Measurements from ENCODE around the gene F2RL1.
"Not testable (repeated sequence)": the region's sequence is repeated elsewhere in the genome, so short reads cannot be mapped to it uniquely, and the experiment has no call there.

Gene F2RL1

DNA sequence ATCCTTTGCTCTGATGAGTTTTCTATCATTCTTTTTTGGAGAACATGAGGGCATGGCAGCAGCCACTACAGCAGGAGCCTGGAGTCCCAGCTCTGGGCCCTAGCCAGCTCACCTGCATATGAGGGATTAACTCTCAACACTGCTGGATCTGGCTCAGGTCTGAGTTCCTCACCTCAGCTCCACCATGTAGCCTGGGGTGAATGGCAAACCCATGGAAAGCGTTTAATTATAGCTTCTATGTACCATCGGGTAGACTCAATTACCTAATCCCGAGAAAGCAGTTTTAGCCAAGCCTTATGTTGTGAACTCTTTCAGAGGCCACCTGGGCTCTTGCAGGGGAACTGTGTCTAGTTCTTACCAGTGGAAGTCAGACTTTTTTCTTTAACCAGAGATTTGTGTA, 27.1 kb downstream of the F2RL1 start:
- FAIRE-seq (no peak), DNase-seq (ENCODE audit: extremely low spot score, insufficient read length, low read depth) (no peak)

DNA sequence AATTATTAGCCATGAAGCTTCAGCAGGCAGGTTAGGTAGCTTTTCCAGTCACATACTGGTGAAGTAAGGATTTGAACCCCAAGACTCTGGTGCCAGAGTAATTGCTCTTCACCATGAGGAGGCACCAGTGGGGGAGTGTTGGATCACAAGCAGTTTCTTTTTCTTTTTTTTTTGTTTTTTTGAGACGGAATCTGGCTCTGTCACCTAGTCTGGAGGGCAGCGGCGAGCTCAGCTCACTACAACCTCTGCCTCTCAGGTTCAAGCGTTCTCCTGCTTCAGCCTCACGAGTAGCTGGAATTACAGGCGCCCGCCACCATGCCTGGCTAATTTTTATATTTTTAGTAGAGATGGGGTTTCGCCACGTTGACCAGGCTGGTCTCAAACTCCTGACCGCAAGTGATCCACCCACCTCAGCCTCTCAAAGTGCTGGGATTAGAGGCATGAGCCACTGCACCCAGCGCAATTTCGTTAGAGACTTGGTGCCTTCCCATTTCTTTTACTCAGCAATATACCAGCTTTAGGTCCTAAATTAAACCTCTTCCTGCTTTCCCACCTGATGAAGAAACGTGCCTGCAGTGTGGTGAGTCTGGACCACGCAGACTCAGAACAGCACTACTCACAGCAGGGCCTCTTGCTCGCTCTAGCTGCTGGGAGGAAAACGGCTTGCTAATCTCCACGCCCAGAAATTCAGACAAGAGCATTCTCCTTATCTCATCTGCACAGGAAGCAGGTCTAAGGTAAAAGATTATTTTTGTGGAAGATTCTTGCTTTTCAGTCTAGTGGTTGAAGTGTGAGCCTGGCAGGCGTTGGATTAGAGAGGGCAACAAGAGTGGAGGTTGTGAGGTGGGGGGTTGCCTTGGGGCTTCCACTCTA, 30.8 kb downstream of the F2RL1 start, which contains the start of gene S100Z:
S100Z (plus strand) TSS at position 596 of the 873 bp plus-strand sequence. CDS start 25,346 bp downstream, outside the sequence.
- FAIRE-seq = no peak
- DNase-seq (ENCODE audit: extremely low spot score, insufficient read length, low read depth) = no peak

GRCh38 chr5:76850543-76851145, 31.8 kb downstream of the F2RL1 start:
- DNase-seq (ENCODE audit: extremely low spot score, insufficient read length, low read depth) (no peak), FAIRE-seq (no peak)

GRCh38 chr5:76851728-76852369, 33.0 kb downstream of the F2RL1 start:
- FAIRE-seq (no peak), DNase-seq (ENCODE audit: extremely low spot score, insufficient read length, low read depth) (no peak)

DNA sequence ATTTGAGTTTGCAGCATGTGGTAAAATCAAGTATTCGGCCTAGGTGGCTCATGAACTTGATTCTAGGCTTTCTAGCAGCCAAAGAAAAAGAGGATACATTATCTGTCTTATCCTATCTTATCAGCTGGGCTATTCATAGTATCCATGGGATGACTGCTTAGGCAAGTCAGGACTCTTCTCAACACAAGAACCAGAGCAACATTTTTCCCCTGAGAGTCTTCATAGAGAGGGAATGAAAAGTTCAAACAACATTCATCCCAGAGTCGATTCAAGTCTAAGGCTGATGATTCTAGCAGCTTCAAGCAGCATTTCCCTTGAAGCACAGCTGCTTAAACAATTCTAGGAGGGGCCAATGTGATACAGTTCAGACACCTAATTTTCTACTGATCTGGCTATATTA, 33.9 kb downstream of the F2RL1 start:
- no peak for DNase-seq (ENCODE audit: extremely low spot score, insufficient read length, low read depth)
- no peak for FAIRE-seq

GRCh38 chr5:76853741-76854140, 34.9 kb downstream of the F2RL1 start:
- DNase-seq (ENCODE audit: extremely low spot score, insufficient read length, low read depth); FAIRE-seq: not testable (repeated sequence)

GRCh38 chr5:76854644-76855043, 35.8 kb downstream of the F2RL1 start:
- FAIRE-seq (no peak), DNase-seq (ENCODE audit: extremely low spot score, insufficient read length, low read depth) (no peak)

GRCh38 chr5:76855501-76855900, 36.7 kb downstream of the F2RL1 start:
- not testable (repeated sequence) for FAIRE-seq; DNase-seq (ENCODE audit: extremely low spot score, insufficient read length, low read depth)

DNA sequence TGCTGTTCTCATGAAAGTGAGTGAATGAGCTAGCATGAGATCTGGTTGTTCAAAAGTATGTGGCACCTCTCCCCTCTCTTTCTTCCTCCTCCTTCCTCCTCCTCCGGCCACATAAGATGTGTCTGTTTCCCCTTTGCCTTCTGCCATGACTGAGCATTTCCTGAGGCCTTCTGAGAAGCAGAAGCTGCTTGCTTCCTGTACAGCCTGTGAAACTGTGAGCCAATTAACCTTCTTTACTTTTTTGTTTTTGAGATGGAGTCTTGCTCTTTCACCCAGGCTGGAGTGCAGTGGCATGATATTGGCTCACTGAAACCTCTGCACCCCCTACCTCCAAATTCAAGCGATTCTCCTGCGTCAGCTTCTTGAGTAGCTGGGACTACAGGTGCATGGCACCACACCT, 37.1 kb downstream of the F2RL1 start:
- peak; percentile 75 for FAIRE-seq
- no peak for DNase-seq (ENCODE audit: extremely low spot score, insufficient read length, low read depth)

- FAIRE-seq; DNase-seq (ENCODE audit: extremely low spot score, insufficient read length, low read depth): not testable (repeated sequence)
These were observed 38.0 kb downstream of the F2RL1 start for GRCh38 chr5:76856800-76857199.

DNA sequence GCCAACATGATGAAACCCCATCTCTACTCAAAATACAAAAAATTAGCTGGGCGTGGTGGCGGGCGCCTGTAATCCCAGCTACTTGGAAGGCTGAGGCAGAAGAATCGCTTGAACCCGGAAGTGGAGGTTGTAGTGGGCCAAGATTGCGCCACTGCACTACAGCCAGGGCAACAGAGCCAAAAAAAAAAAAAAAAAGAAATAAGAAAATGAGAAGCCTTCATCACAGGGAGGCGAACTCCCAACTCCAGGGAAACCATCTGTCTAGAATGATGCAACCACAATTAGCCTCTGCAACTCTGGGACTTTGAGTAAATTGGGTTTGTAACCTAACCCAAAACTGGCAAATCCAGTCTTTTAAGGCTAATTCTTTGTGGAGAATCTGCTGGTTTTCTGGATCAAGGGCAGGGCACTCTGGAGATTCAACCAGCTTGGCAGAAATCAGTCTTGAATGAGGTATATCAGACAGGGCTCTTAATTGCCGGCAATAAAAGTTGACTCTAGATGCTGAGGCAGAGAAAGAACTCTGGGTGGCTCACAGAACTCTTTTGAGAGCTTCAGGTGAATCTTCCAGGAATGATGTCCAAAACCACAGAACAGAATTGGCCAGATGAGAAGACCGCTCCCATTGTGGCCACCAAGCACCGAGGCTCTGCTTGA, 40.9 kb downstream of the F2RL1 start:
- FAIRE-seq (no peak), DNase-seq (ENCODE audit: extremely low spot score, insufficient read length, low read depth) (no peak)

DNA sequence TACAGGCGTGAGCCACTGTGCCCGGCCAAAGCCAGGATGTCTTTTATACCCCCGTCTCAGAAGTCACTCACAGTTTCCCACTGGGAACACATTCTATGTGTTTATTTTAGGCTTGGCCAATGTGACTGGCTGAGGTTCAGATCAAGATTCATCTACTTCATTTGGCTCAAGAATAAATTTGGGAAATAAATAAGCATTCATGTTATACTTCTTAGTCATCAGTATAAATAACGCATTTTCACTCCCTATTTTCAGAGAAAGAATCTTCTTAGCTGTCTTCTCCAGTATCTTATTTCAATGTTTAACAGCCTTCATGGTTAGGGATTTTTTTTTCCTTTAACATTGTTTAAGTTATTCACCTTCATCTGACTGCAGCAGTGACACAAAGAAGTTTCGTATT, 42.8 kb downstream of the F2RL1 start:
- FAIRE-seq (no peak), DNase-seq (ENCODE audit: extremely low spot score, insufficient read length, low read depth) (no peak)

- DNase-seq (ENCODE audit: extremely low spot score, insufficient read length, low read depth) = no peak
- no peak for FAIRE-seq
These were observed 44.2 kb downstream of the F2RL1 start for GRCh38 chr5:76863001-76863400.

DNA sequence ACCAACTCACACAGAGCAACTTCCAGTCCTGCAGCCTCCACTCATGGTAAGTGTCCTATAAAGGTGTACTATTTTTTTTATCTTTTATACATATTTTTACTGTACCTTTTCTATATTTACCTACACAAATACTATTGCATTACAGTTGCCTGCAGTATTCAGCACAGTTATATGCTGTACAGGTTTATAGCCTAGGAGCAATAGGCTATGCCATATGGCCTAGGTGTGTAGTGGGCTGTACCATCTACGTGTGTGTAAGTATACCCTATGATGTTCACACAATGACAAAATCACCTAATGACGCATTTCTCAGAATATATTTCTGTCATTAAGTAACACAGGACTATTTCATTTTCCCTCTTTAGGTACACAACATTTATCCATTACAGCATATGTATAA, 47.7 kb downstream of the F2RL1 start:
- FAIRE-seq = no peak

DNA sequence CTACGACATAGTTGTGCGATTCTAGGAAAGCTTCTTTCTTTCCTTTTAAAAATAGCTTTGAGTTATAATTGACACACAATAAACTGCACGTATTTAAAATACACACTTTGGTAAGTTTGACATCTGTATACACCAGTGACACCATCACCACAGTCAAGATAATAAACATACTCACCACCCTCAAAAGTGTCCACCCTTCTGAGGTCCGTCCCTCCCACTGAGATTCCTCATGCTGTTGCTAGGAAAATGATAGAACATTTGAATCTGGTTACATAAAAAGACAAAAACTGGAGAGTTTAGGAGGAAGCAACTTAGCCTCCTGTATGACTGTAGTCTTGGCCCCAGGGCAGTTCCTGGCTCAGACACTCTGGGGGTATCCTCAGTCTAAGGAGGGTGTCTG, 48.2 kb downstream of the F2RL1 start:
- no peak for FAIRE-seq
- no peak for DNase-seq (ENCODE audit: extremely low spot score, insufficient read length, low read depth)

More for the DNA sequence above, 47.7 kb downstream of the F2RL1 start:
- DNase-seq (ENCODE audit: extremely low spot score, insufficient read length, low read depth) = no peak

DNA sequence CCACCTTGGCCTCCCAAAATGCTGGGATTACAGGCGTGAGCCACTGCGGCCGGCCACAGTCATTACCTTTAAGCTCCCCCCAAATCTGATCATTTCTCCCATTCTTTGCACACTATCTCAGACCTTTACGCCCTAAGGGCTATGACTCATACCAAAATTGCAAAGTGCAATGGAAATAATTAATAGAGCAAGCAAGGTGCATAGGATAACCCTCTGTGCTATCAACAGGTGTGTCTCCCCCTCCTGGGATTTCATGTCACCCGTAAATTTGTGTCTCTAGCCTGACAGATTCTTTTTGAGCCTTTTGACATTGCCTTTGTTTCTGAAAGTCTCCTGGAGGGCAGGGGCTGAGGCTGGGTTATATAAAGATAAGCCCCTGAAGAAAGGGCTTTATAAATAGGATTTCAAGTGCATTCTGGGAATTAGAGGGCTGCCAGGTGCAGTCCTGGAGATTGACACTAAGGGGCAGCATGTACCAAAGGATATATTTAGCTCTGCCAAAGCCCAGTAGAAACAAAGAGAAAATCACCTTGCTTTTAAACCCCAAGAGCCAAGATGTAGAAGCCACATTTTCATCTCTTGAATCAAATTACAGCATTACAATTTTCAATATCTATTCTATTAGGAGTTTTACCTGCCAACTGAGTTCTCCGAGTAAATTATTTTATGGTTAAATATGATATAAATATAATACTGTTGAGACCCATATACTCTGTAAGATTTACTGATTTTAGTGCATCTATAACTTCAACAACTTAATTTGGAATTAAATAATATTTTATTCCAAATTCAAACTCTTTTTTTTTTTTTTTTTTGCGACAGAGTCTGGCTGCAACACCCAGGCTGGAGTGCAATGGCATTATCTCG, 49.2 kb downstream of the F2RL1 start:
- peak; percentile 79 for FAIRE-seq
- peak; percentile 26 for DNase-seq (ENCODE audit: extremely low spot score, insufficient read length, low read depth)

DNA sequence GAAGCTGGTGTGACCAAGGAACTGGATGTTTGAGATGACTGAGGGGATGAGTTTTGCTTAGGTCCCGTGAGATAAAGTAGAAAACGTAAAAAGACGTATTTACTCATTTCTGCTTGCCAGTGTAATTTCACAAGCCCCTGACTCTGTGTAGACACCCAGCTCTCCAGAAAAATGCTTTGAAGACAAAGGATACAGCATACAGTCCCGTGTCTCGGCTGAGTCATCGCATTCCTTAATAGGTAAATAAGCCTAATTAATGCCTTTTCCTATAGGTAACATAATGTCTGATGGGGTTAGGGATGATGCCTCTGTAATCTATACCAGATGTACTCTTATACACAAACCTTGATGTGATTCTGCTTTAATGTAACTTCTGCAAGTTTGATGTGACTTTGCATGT, 51.2 kb downstream of the F2RL1 start:
- DNase-seq (ENCODE audit: extremely low spot score, insufficient read length, low read depth) = no peak
- FAIRE-seq = no peak

GRCh38 chr5:76874088-76874581, 55.3 kb downstream of the F2RL1 start:
- FAIRE-seq = peak; percentile 71
- DNase-seq (ENCODE audit: extremely low spot score, insufficient read length, low read depth) = no peak

All from GM18507 (cell line).